HepG2 (cell line): ENCODE data around the gene POLD3. TPM values are rescaled to one million over a fixed set of nuclear protein-coding genes. Genes with fewer than 3 reads are reported as not detected.

Source experiments
- ARNT2 ChIP-seq: sonication (generic); formaldehyde crosslinking; IDR thresholded peaks from 2 replicates; pipeline ENCODE4 v1.8.0; 2022; ENCODE audit warnings: mild to moderate bottlenecking, low read depth, missing genetic modification reagents, moderate library complexity
- FOSL1 ChIP-seq: sonication (generic); formaldehyde crosslinking; IDR thresholded peaks from 2 replicates; pipeline ENCODE4 v1.9.0; 2021; ENCODE audit warnings: missing genetic modification reagents, borderline replicate concordance
- HDAC1 ChIP-seq: sonication (generic); formaldehyde crosslinking; IDR thresholded peaks from 2 replicates; pipeline ENCODE4 v1.5.1; 2020; ENCODE audit warnings: mild to moderate bottlenecking, missing genetic modification reagents
- HIVEP1 ChIP-seq: sonication (generic); formaldehyde crosslinking; IDR thresholded peaks from 2 replicates; pipeline ENCODE4 v1.4.0; 2020; ENCODE audit warnings: mild to moderate bottlenecking, missing genetic modification reagents
- IRF2 ChIP-seq: IDR thresholded peaks from 2 replicates; pipeline ENCODE4 v1.6.1; 2018; ENCODE audit warnings: missing genetic modification reagents, missing compliant biosample characterization
- KAT2B ChIP-seq: fragments of 150-350 bp; IDR thresholded peaks from 2 replicates; pipeline ENCODE4 v1.6.1; 2014; ENCODE audit warnings: low read depth, low read length, borderline replicate concordance
- MYNN ChIP-seq: sonication (generic); formaldehyde crosslinking; IDR thresholded peaks from 2 replicates; pipeline ENCODE4 v1.4.0; 2020; ENCODE audit warnings: mild to moderate bottlenecking, low read depth, missing genetic modification reagents
- NFE2 ChIP-seq: sonication (generic); formaldehyde crosslinking; IDR thresholded peaks from 2 replicates; pipeline ENCODE4 v1.4.0; 2020; ENCODE audit warnings: missing genetic modification reagents
- SALL1 ChIP-seq: sonication (generic); formaldehyde crosslinking; IDR thresholded peaks from 2 replicates; pipeline ENCODE4 v1.8.0; 2022; ENCODE audit warnings: mild to moderate bottlenecking, missing genetic modification reagents
- STAT5B ChIP-seq: sonication (generic); formaldehyde crosslinking; IDR thresholded peaks from 2 replicates; pipeline ENCODE4 v1.4.0; 2020; ENCODE audit warnings: missing genetic modification reagents
- ZBTB38 ChIP-seq: sonication (generic); formaldehyde crosslinking; IDR thresholded peaks from 2 replicates; pipeline ENCODE4 v1.5.1; 2020; ENCODE audit warnings: mild to moderate bottlenecking, missing genetic modification reagents
- ZKSCAN1 ChIP-seq: fragments of 150-350 bp; IDR thresholded peaks from 2 replicates; pipeline ENCODE4 v1.6.1; 2014; ENCODE audit warnings: low read length
- ZNF335 ChIP-seq: sonication (generic); formaldehyde crosslinking; IDR thresholded peaks from 2 replicates; pipeline ENCODE4 v1.4.0; 2020; ENCODE audit warnings: missing genetic modification reagents
- ZNF337 ChIP-seq: sonication (generic); formaldehyde crosslinking; IDR thresholded peaks from 2 replicates; pipeline ENCODE4 v1.5.1; 2020; ENCODE audit warnings: missing genetic modification reagents, low read depth, mild to moderate bottlenecking, borderline replicate concordance
- ZNF563 ChIP-seq: sonication (generic); formaldehyde crosslinking; IDR thresholded peaks from 2 replicates; pipeline ENCODE4 v1.8.0; 2022; ENCODE audit warnings: mild to moderate bottlenecking, moderate library complexity, missing genetic modification reagents
- polyA plus RNA-seq, 8 experiments: library from polyadenylated mRNA; depleted of rRNA in 3 of 8; stranded (reverse) in 7 of 8; unstranded in 1 of 8; fragments of >200 nt; fragmentation: Illumina TruSeq in 4 of 8; extraction: Trizol in 4 of 8; gene quantifications; 2 replicates each; pipeline versions ENCODE4 v1.2.1 to v1.2.3, GENCODE V29; 2011 to 2016; ENCODE audit warnings: low read depth in 4 of 8, missing spikeins in 1 of 8, mixed read lengths in 1 of 8; ENCODE audit not compliant: insufficient read depth in 1 of 8
- total RNA-seq, 5 experiments: library from RNA; depleted of rRNA; stranded (reverse); fragments of >200 nt; fragmentation: Illumina TruSeq; extraction: Trizol; gene quantifications; 2 replicates each; pipeline ENCODE4 v1.2.3, GENCODE V29; 2016; ENCODE audit warnings: low read depth in 1 of 5
- TF ChIP-seq, protein P1 (sequence below): sonication (generic); formaldehyde crosslinking; IDR thresholded peaks from 2 replicates; pipeline ENCODE4 v1.4.0; 2020; ENCODE audit warnings: missing genetic modification reagents
- TF ChIP-seq, protein P2 (sequence below): sonication (generic); formaldehyde crosslinking; IDR thresholded peaks from 2 replicates; pipeline ENCODE4 v1.4.0; 2020; ENCODE audit warnings: mild to moderate bottlenecking, low read depth, missing genetic modification reagents
- TF ChIP-seq, protein P3 (sequence below): sonication (generic); formaldehyde crosslinking; IDR thresholded peaks from 2 replicates; pipeline ENCODE4 v1.4.0; 2020; ENCODE audit warnings: mild to moderate bottlenecking, missing genetic modification reagents
- TF ChIP-seq, protein P4 (sequence below): sonication (generic); formaldehyde crosslinking; IDR thresholded peaks from 2 replicates; pipeline ENCODE4 v1.4.0; 2020; ENCODE audit warnings: mild to moderate bottlenecking, missing genetic modification reagents
- TF ChIP-seq, protein P5 (sequence below): IDR thresholded peaks from 2 replicates; pipeline ENCODE4 v1.6.1; 2012; ENCODE audit warnings: inconsistent platforms
- TF ChIP-seq, protein P6 (sequence below): sonication (generic); formaldehyde crosslinking; conservative IDR thresholded peaks from 2 replicates; pipeline ENCODE4 v1.8.0; 2022; ENCODE audit warnings: low read depth, missing genetic modification reagents

Gene POLD3
- total and polyA plus RNA-seq, 2 of the 13 experiments (the other 11 are each of a cell fraction or from before 2014, with no cell fraction given): 6.3 to 18.9 TPM

DNA sequence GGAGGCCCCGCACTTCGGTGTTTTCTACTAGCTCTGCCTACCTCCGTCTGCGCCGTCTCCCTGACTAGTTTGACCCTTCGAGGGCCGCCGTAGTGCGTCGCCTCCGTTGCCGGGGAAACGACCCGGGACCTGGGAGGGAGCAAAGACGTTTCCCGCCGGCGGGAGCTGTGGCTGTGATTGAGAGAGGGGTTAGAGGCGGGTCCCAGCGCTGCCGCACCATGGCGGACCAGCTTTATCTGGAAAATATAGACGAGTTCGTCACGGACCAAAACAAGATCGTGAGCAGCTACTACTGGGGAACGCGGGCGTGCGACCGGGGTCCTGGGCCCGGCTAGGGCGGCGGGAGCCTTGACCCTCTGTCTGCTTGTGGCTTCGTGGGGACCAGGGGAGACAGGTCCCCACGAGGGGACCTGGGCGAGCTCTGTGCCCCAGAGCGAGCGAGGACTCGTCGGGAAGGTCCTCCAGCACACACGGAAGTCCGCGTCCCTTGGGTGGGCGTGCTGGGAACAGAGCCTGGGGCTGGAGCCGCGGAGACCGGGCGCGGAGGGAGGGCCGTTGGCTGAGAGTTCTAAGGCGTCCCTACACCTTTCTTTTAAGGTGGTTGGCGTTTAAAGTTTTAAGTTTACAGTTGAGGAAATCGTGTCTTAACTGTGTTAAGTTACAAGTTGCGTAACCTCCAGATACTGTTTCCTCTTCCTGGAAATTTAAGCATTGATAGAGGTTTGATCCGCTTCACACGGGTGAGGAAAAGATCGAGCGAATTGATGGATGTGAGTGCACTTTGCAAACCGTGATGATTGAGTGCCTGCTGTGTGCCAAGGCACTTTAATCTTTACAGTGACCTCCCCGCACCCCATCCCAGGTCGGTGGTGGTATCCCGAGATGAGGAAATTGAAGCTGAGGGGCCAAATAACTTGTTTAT is at the start of gene POLD3 (continued):
- TF ChIP-seq ZBTB38: no peak; the same call in 1 of the 2 replicates
- TF ChIP-seq ARNT2: peak; percentile 26; the same call in 1 of the 2 replicates
- peak; percentile 82 for TF ChIP-seq SALL1 (CRISPR knock-in tag)
- no peak for TF ChIP-seq STAT5B
- TF ChIP-seq, protein P1, sequence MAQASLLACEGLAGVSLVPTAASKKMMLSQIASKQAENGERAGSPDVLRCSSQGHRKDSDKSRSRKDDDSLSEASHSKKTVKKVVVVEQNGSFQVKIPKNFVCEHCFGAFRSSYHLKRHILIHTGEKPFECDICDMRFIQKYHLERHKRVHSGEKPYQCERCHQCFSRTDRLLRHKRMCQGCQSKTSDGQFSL: no peak
- TF ChIP-seq HDAC1: peak; percentile 98
- TF ChIP-seq, protein P2, sequence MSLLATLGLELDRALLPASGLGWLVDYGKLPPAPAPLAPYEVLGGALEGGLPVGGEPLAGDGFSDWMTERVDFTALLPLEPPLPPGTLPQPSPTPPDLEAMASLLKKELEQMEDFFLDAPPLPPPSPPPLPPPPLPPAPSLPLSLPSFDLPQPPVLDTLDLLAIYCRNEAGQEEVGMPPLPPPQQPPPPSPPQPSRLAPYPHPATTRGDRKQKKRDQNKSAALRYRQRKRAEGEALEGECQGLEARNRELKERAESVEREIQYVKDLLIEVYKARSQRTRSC: no peak
- no peak for TF ChIP-seq KAT2B
- TF ChIP-seq MYNN (CRISPR knock-in tag): no peak
- TF ChIP-seq FOSL1: no peak
- TF ChIP-seq HIVEP1 (CRISPR knock-in tag): no peak; the same call in 1 of the 2 replicates
- TF ChIP-seq ZNF563 (CRISPR knock-in tag): no peak
- TF ChIP-seq, protein P3, sequence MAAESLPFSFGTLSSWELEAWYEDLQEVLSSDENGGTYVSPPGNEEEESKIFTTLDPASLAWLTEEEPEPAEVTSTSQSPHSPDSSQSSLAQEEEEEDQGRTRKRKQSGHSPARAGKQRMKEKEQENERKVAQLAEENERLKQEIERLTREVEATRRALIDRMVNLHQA (CRISPR knock-in tag): no peak
- TF ChIP-seq, protein P4, sequence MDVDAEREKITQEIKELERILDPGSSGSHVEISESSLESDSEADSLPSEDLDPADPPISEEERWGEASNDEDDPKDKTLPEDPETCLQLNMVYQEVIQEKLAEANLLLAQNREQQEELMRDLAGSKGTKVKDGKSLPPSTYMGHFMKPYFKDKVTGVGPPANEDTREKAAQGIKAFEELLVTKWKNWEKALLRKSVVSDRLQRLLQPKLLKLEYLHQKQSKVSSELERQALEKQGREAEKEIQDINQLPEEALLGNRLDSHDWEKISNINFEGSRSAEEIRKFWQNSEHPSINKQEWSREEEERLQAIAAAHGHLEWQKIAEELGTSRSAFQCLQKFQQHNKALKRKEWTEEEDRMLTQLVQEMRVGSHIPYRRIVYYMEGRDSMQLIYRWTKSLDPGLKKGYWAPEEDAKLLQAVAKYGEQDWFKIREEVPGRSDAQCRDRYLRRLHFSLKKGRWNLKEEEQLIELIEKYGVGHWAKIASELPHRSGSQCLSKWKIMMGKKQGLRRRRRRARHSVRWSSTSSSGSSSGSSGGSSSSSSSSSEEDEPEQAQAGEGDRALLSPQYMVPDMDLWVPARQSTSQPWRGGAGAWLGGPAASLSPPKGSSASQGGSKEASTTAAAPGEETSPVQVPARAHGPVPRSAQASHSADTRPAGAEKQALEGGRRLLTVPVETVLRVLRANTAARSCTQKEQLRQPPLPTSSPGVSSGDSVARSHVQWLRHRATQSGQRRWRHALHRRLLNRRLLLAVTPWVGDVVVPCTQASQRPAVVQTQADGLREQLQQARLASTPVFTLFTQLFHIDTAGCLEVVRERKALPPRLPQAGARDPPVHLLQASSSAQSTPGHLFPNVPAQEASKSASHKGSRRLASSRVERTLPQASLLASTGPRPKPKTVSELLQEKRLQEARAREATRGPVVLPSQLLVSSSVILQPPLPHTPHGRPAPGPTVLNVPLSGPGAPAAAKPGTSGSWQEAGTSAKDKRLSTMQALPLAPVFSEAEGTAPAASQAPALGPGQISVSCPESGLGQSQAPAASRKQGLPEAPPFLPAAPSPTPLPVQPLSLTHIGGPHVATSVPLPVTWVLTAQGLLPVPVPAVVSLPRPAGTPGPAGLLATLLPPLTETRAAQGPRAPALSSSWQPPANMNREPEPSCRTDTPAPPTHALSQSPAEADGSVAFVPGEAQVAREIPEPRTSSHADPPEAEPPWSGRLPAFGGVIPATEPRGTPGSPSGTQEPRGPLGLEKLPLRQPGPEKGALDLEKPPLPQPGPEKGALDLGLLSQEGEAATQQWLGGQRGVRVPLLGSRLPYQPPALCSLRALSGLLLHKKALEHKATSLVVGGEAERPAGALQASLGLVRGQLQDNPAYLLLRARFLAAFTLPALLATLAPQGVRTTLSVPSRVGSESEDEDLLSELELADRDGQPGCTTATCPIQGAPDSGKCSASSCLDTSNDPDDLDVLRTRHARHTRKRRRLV (CRISPR knock-in tag): no peak
- TF ChIP-seq ZNF337: no peak
- TF ChIP-seq, protein P5, sequence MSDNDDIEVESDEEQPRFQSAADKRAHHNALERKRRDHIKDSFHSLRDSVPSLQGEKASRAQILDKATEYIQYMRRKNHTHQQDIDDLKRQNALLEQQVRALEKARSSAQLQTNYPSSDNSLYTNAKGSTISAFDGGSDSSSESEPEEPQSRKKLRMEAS: peak; percentile 80
- TF ChIP-seq, protein P6, sequence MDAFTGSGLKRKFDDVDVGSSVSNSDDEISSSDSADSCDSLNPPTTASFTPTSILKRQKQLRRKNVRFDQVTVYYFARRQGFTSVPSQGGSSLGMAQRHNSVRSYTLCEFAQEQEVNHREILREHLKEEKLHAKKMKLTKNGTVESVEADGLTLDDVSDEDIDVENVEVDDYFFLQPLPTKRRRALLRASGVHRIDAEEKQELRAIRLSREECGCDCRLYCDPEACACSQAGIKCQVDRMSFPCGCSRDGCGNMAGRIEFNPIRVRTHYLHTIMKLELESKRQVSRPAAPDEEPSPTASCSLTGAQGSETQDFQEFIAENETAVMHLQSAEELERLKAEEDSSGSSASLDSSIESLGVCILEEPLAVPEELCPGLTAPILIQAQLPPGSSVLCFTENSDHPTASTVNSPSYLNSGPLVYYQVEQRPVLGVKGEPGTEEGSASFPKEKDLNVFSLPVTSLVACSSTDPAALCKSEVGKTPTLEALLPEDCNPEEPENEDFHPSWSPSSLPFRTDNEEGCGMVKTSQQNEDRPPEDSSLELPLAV (CRISPR knock-in tag): no peak
- peak; percentile 83; the same call in 1 of the 2 replicates for TF ChIP-seq IRF2
- TF ChIP-seq NFE2: no peak
- 0 out of 2 replicates have a peak, but pooled peaks have one; percentile 58 for TF ChIP-seq ZNF335
- no peak for TF ChIP-seq ZKSCAN1
